ENCODE results near the gene ADAMTS16.
A peak's percentile ranks its signal among the peaks of the same experiment; 100 is the strongest.

Gene ADAMTS16

GRCh38 chr5:5182508-5183188 is 42.5 kb downstream of the ADAMTS16 start:
- Histone ChIP-seq H4K8ac (ENCODE audit: low read depth, low read length) (no peak overlapping the region), H3K9ac (ENCODE audit: low read depth, low read length, poor library complexity) (no peak overlapping the region), H3K36me3 (replicated peaks in 1 of 2; ENCODE audit: control insufficient read depth in 2 of 2, insufficient read depth in 2 of 2, low read length in 2 of 2) (no peaks in the 10 kb centered on the region), H2AK5ac (ENCODE audit: low read depth, low read length) (no peak overlapping the region), H3K4me2 (ENCODE audit: insufficient read depth, low read length, poor library complexity, severe bottlenecking) (no peak overlapping the region), H3K79me1 (ENCODE audit: low read depth, low read length) (no peaks in the 10 kb centered on the region), H3K18ac (ENCODE audit: low read length) (no peak overlapping the region), H4K91ac (ENCODE audit: low read depth, low read length, poor library complexity) (no peak overlapping the region), H3K4me3 (ENCODE audit: low read length in 2 of 2) (no peak overlapping the region), H2AFZ (ENCODE audit: low read length) (no peak overlapping the region), H3K9me3 (replicated peaks in 1 of 2; ENCODE audit: control insufficient read depth in 2 of 2, insufficient read depth in 1 of 2, low read depth in 1 of 2, low read length in 2 of 2) (no peaks in the 10 kb centered on the region), H3K27me3 (ENCODE audit: control insufficient read depth in 3 of 3, insufficient read depth in 3 of 3, low read depth in 1 of 3, low read length in 3 of 3) (peaks cover 0 to 12% (median 6%) of the 10 kb centered on the region in 3 experiments), H3K23ac (ENCODE audit: low read depth, low read length, poor library complexity) (no peak overlapping the region), H2BK15ac (ENCODE audit: low read length) (no peak overlapping the region), H2BK120ac (ENCODE audit: low read depth, low read length) (no peak overlapping the region), H3K27ac (replicated peaks; ENCODE audit: low read length) (no peak overlapping the region), H3K4ac (ENCODE audit: low read length) (no peak overlapping the region), H3K14ac (ENCODE audit: low read length) (no peak overlapping the region), H2BK5ac (ENCODE audit: low read length) (no peak overlapping the region), H2BK12ac (ENCODE audit: low read length) (no peak overlapping the region), H3K4me1 (ENCODE audit: control insufficient read depth in 2 of 2, insufficient read depth in 1 of 2, low read depth in 1 of 2, low read length in 2 of 2) (peaks cover 4 to 18% of the 10 kb centered on the region in 2 donors)
- WGBS, 2 donors (ENCODE audit: extremely low coverage in 2 of 2, insufficient read length in 2 of 2, insufficient replicate concordance in 1 of 2) = no CpG with 5 or more reads among the region's 5 CpGs
- DNase-seq (ENCODE audit: low spot score) = no peak

GRCh38 chr5:5183189-5183699 is 43.1 kb downstream of the ADAMTS16 start:
- Histone ChIP-seq H3K18ac (ENCODE audit: low read length) (no peak overlapping the region), H3K4me3 (ENCODE audit: low read length in 2 of 2) (no peak overlapping the region), H2AFZ (ENCODE audit: low read length) (no peak overlapping the region), H4K91ac (ENCODE audit: low read depth, low read length, poor library complexity) (no peak overlapping the region), H3K4me2 (ENCODE audit: insufficient read depth, low read length, poor library complexity, severe bottlenecking) (no peak overlapping the region), H3K79me1 (ENCODE audit: low read depth, low read length) (no peaks in the 10 kb centered on the region), H2BK120ac (ENCODE audit: low read depth, low read length) (no peak overlapping the region), H3K27me3 (ENCODE audit: control insufficient read depth in 3 of 3, insufficient read depth in 3 of 3, low read depth in 1 of 3, low read length in 3 of 3) (peaks cover 0 to 12% (median 6%) of the 10 kb centered on the region in 3 experiments), H3K36me3 (replicated peaks in 1 of 2; ENCODE audit: control insufficient read depth in 2 of 2, insufficient read depth in 2 of 2, low read length in 2 of 2) (no peaks in the 10 kb centered on the region), H2BK12ac (ENCODE audit: low read length) (no peak overlapping the region), H4K8ac (ENCODE audit: low read depth, low read length) (no peak overlapping the region), H2BK5ac (ENCODE audit: low read length) (no peak overlapping the region), H3K23ac (ENCODE audit: low read depth, low read length, poor library complexity) (no peak overlapping the region), H3K14ac (ENCODE audit: low read length) (no peak overlapping the region), H2BK15ac (ENCODE audit: low read length) (no peak overlapping the region), H3K4me1 (ENCODE audit: control insufficient read depth in 2 of 2, insufficient read depth in 1 of 2, low read depth in 1 of 2, low read length in 2 of 2) (peaks cover 4 to 18% of the 10 kb centered on the region in 2 donors), H3K9me3 (replicated peaks in 1 of 2; ENCODE audit: control insufficient read depth in 2 of 2, insufficient read depth in 1 of 2, low read depth in 1 of 2, low read length in 2 of 2) (no peaks in the 10 kb centered on the region), H3K9ac (ENCODE audit: low read depth, low read length, poor library complexity) (no peak overlapping the region), H2AK5ac (ENCODE audit: low read depth, low read length) (no peak overlapping the region), H3K4ac (ENCODE audit: low read length) (no peak overlapping the region), H3K27ac (replicated peaks; ENCODE audit: low read length) (no peak overlapping the region)
- no CpG with 5 or more reads among the region's 16 CpGs for WGBS, 2 donors (ENCODE audit: extremely low coverage in 2 of 2, insufficient read length in 2 of 2, insufficient replicate concordance in 1 of 2)
- no peak for DNase-seq (ENCODE audit: low spot score)

GRCh38 chr5:5183933-5184332 is 43.8 kb downstream of the ADAMTS16 start:
- no CpG with 5 or more reads among the region's 10 CpGs for WGBS, 2 donors (ENCODE audit: extremely low coverage in 2 of 2, insufficient read length in 2 of 2, insufficient replicate concordance in 1 of 2)
- Histone ChIP-seq H3K23ac (ENCODE audit: low read depth, low read length, poor library complexity) (peak overlapping the region; percentile 30), H4K8ac (ENCODE audit: low read depth, low read length) (no peak overlapping the region), H3K9ac (ENCODE audit: low read depth, low read length, poor library complexity) (no peak overlapping the region), H3K4me1 (ENCODE audit: control insufficient read depth in 2 of 2, insufficient read depth in 1 of 2, low read depth in 1 of 2, low read length in 2 of 2) (peaks cover 4 to 18% of the 10 kb centered on the region in 2 donors), H3K18ac (ENCODE audit: low read length) (peak overlapping the region; percentile 13), H2BK5ac (ENCODE audit: low read length) (no peak overlapping the region), H3K4me3 (ENCODE audit: low read length in 2 of 2) (peak overlapping the region in 1 of 2 donors; percentile 38), H3K14ac (ENCODE audit: low read length) (no peak overlapping the region), H2AK5ac (ENCODE audit: low read depth, low read length) (no peak overlapping the region), H2BK12ac (ENCODE audit: low read length) (no peak overlapping the region), H3K27me3 (ENCODE audit: control insufficient read depth in 3 of 3, insufficient read depth in 3 of 3, low read depth in 1 of 3, low read length in 3 of 3) (peaks cover 0 to 12% (median 6%) of the 10 kb centered on the region in 3 experiments), H2AFZ (ENCODE audit: low read length) (no peak overlapping the region), H3K79me1 (ENCODE audit: low read depth, low read length) (no peaks in the 10 kb centered on the region), H3K4ac (ENCODE audit: low read length) (no peak overlapping the region), H2BK120ac (ENCODE audit: low read depth, low read length) (no peak overlapping the region), H3K27ac (replicated peaks; ENCODE audit: low read length) (no peak overlapping the region), H3K4me2 (ENCODE audit: insufficient read depth, low read length, poor library complexity, severe bottlenecking) (no peak overlapping the region), H2BK15ac (ENCODE audit: low read length) (no peak overlapping the region), H3K36me3 (replicated peaks in 1 of 2; ENCODE audit: control insufficient read depth in 2 of 2, insufficient read depth in 2 of 2, low read length in 2 of 2) (no peaks in the 10 kb centered on the region), H4K91ac (ENCODE audit: low read depth, low read length, poor library complexity) (no peak overlapping the region), H3K9me3 (replicated peaks in 1 of 2; ENCODE audit: control insufficient read depth in 2 of 2, insufficient read depth in 1 of 2, low read depth in 1 of 2, low read length in 2 of 2) (no peaks in the 10 kb centered on the region)
- DNase-seq (ENCODE audit: low spot score) = no peak

- Histone ChIP-seq H2BK15ac (ENCODE audit: low read length) (no peak overlapping the region), H3K14ac (ENCODE audit: low read length) (no peak overlapping the region), H3K27ac (replicated peaks; ENCODE audit: low read length) (no peak overlapping the region), H3K4me3 (ENCODE audit: low read length in 2 of 2) (no peak overlapping the region), H4K91ac (ENCODE audit: low read depth, low read length, poor library complexity) (no peak overlapping the region), H4K8ac (ENCODE audit: low read depth, low read length) (no peak overlapping the region), H3K27me3 (ENCODE audit: control insufficient read depth in 3 of 3, insufficient read depth in 3 of 3, low read depth in 1 of 3, low read length in 3 of 3) (peaks cover 0 to 1% (median 0%) of the 10 kb centered on the region in 3 experiments), H3K9me3 (replicated peaks in 1 of 2; ENCODE audit: control insufficient read depth in 2 of 2, insufficient read depth in 1 of 2, low read depth in 1 of 2, low read length in 2 of 2) (no peaks in the 10 kb centered on the region), H3K18ac (ENCODE audit: low read length) (no peak overlapping the region), H3K4ac (ENCODE audit: low read length) (no peak overlapping the region), H2BK12ac (ENCODE audit: low read length) (no peak overlapping the region), H2BK120ac (ENCODE audit: low read depth, low read length) (no peak overlapping the region), H2BK5ac (ENCODE audit: low read length) (no peak overlapping the region), H3K4me1 (ENCODE audit: control insufficient read depth in 2 of 2, insufficient read depth in 1 of 2, low read depth in 1 of 2, low read length in 2 of 2) (peaks cover 1 to 3% of the 10 kb centered on the region in 2 donors), H2AK5ac (ENCODE audit: low read depth, low read length) (no peak overlapping the region), H3K79me1 (ENCODE audit: low read depth, low read length) (no peaks in the 10 kb centered on the region), H3K9ac (ENCODE audit: low read depth, low read length, poor library complexity) (no peak overlapping the region), H3K4me2 (ENCODE audit: insufficient read depth, low read length, poor library complexity, severe bottlenecking) (no peak overlapping the region), H3K23ac (ENCODE audit: low read depth, low read length, poor library complexity) (no peak overlapping the region), H3K36me3 (replicated peaks in 1 of 2; ENCODE audit: control insufficient read depth in 2 of 2, insufficient read depth in 2 of 2, low read length in 2 of 2) (no peaks in the 10 kb centered on the region), H2AFZ (ENCODE audit: low read length) (no peak overlapping the region)
- DNase-seq (ENCODE audit: low spot score) = no peak
- no CpG with 5 or more reads among the region's 11 CpGs for WGBS, 2 donors (ENCODE audit: extremely low coverage in 2 of 2, insufficient read length in 2 of 2, insufficient replicate concordance in 1 of 2)
Measured at GRCh38 chr5:5188376-5189050, 48.4 kb downstream of the ADAMTS16 start.
